K562 (cell line): Measurements from ENCODE around the gene ADARB2. TPM values are rescaled to one million over a fixed set of nuclear protein-coding genes. Genes with fewer than 3 reads are reported as not detected.

Source experiments
- ATAC-seq: fragments of 200-7000 bp; cut with Tn5 transposase; 3 replicates; pipeline ENCODE4 v1.9.1; 2020; ENCODE audit warnings: moderate library complexity
- BruUV-seq: library from RNA; stranded (reverse); fragments of 400-500 nt; replicated peaks from 2 replicates; lab custom pipeline; 2021; lab: Mats Ljungman, UMichigan
- CTCF ChIA-PET: fragments of 300-600 bp; formaldehyde crosslinking; extraction: SDS; loops from one replicate; lab custom pipeline; 2021; ENCODE audit warnings: low intra/inter-chr PET ratio; lab: Yijun Ruan, JAX
- POLR2A ChIA-PET: fragments of 300-600, 350-650 bp; sonication (Branson Sonifier 250); formaldehyde crosslinking; extraction: SDS; loops from one replicate; lab custom pipeline; 2021; ENCODE audit warnings: antibody characterized with exemption, inconsistent platforms; lab: Yijun Ruan, JAX
- DNase-seq, 4 experiments: peaks; one replicate each; pipeline versions ENCODE4 v3.0.0 to v3.0.0-alpha.2; 2011 to 2018; ENCODE audit warnings: low spot score in 3 of 4, mixed read lengths in 3 of 4; ENCODE audit errors: extremely low read depth in 1 of 4
- FAIRE-seq: peaks from 2 replicates; lab custom pipeline; 2011; peaks lifted over from hg19 to GRCh38; lab: Jason Lieb, UNC
- H2AFZ ChIP-seq: 2 replicates; pipeline ENCODE4 v1.6.0; 2011; ENCODE audit warnings: low read depth, low read length, control low read depth, inconsistent platforms
- H3K27ac ChIP-seq: fragments of 200-600 bp; 3 replicates; pipeline ENCODE4 v1.8.0; 2011; ENCODE audit warnings: low read depth, mild to moderate bottlenecking, control low read depth, inconsistent platforms, low read length, moderate library complexity, mixed read lengths; ENCODE audit errors: extremely low read depth
- H3K27me3 ChIP-seq, 2 experiments: fragments of 300-600 bp in 1 of 2; 2 replicates in 1 of 2; 3 replicates in 1 of 2; pipeline versions ENCODE4 v1.6.0 to v1.8.0; 2011; ENCODE audit warnings: inconsistent platforms in 2 of 2, low read length in 2 of 2, mild to moderate bottlenecking in 1 of 2, mixed read lengths in 1 of 2, moderate library complexity in 1 of 2; ENCODE audit not compliant: control insufficient read depth in 2 of 2, insufficient read depth in 2 of 2
- H3K36me3 ChIP-seq: fragments of 300-600 bp; 3 replicates; pipeline ENCODE4 v1.8.0; 2011; ENCODE audit warnings: mild to moderate bottlenecking, low read length, inconsistent platforms; ENCODE audit not compliant: control insufficient read depth, insufficient read depth
- H3K4me1 ChIP-seq, 2 experiments: fragments of 200-600 bp in 1 of 2; replicated peaks in 1 of 2; 2 replicates in 1 of 2; 3 replicates in 1 of 2; pipeline versions ENCODE4 v1.5.1 to v1.8.0; 2011; ENCODE audit warnings: inconsistent platforms in 2 of 2, low read length in 2 of 2, mild to moderate bottlenecking in 1 of 2, mixed read lengths in 1 of 2, moderate library complexity in 1 of 2; ENCODE audit not compliant: control insufficient read depth in 2 of 2, insufficient read depth in 2 of 2
- H3K4me2 ChIP-seq: 2 replicates; pipeline ENCODE4 v1.6.1; 2011; ENCODE audit warnings: low read length, control low read depth, inconsistent platforms, mixed read lengths; ENCODE audit not compliant: insufficient read depth
- H3K4me3 ChIP-seq: fragments of 200-600 bp; sonication (generic), shearing (Covaris generic); 2 replicates; pipeline ENCODE4 v1.5.1; 2016; ENCODE audit warnings: control low read depth, inconsistent platforms
- H3K79me2 ChIP-seq: fragments of 200-600 bp; 3 replicates; pipeline ENCODE4 v1.8.0; 2011; ENCODE audit warnings: low read length, inconsistent platforms; ENCODE audit not compliant: control insufficient read depth, insufficient read depth
- H3K9ac ChIP-seq, 2 experiments: 2 replicates each; pipeline versions ENCODE4 v1.6.0 to v1.6.1; 2011; ENCODE audit warnings: low read depth in 2 of 2, low read length in 2 of 2, control low read depth in 1 of 2, inconsistent platforms in 1 of 2, mild to moderate bottlenecking in 1 of 2, mixed read lengths in 1 of 2; ENCODE audit not compliant: insufficient read depth in 1 of 2
- H3K9me1 ChIP-seq: one replicate; pipeline ENCODE4 v1.6.0; 2011; ENCODE audit warnings: inconsistent platforms, mild to moderate bottlenecking, low read length, moderate library complexity; ENCODE audit not compliant: control insufficient read depth, insufficient read depth
- H3K9me3 ChIP-seq: replicated peaks from 2 replicates; pipeline ENCODE4 v1.5.1; 2011; ENCODE audit warnings: low read depth, low read length, inconsistent platforms; ENCODE audit not compliant: control insufficient read depth, insufficient read depth
- H4K20me1 ChIP-seq: replicated peaks from 2 replicates; pipeline ENCODE4 v1.6.1; 2011; ENCODE audit warnings: low read length, inconsistent platforms, mixed read lengths; ENCODE audit not compliant: control insufficient read depth, insufficient read depth
- CBX2 ChIP-seq: fragments of 200-600 bp; sonication (generic); IDR thresholded peaks from one replicate; pipeline ENCODE4 v1.6.1; 2012; ENCODE audit warnings: mild to moderate bottlenecking, low read length, inconsistent platforms; ENCODE audit not compliant: insufficient read depth, poor library complexity, severe bottlenecking
- FOXA3 ChIP-seq, 2 experiments: fragments of 450-650 bp in 1 of 2; sonication (generic) in 1 of 2; formaldehyde crosslinking; IDR thresholded peaks in 1 of 2; conservative IDR thresholded peaks in 1 of 2; 2 replicates each; pipeline versions ENCODE4 v1.4.0 to v1.8.0; 2020 to 2022; ENCODE audit warnings: mild to moderate bottlenecking in 2 of 2, missing genetic modification reagents in 1 of 2
- MXD1 ChIP-seq: fragments of 250-450 bp; sonication (Bioruptor Pico); IDR thresholded peaks from 2 replicates; pipeline ENCODE4 v1.8.0; 2021; ENCODE audit warnings: borderline replicate concordance, mild to moderate bottlenecking, moderate library complexity; ENCODE audit not compliant: poor library complexity, severe bottlenecking
- NR3C1 ChIP-seq: sonication (generic); formaldehyde crosslinking; IDR thresholded peaks from 2 replicates; pipeline ENCODE4 v1.8.1; 2022; ENCODE audit warnings: missing genetic modification reagents
- POLR2G ChIP-seq: fragments of 200-400 bp; formaldehyde crosslinking; IDR thresholded peaks from 2 replicates; pipeline ENCODE4 v1.6.1; 2017; ENCODE audit warnings: low read depth, mild to moderate bottlenecking, antibody characterized with exemption, low read length, moderate library complexity
- RFX1 ChIP-seq: fragments of 450-650 bp; IDR thresholded peaks from 2 replicates; pipeline ENCODE4 v1.6.1; 2016; ENCODE audit warnings: mild to moderate bottlenecking, moderate library complexity
- TCFL5 ChIP-seq: fragments of 250-450 bp; sonication (Bioruptor Pico); conservative IDR thresholded peaks from 2 replicates; pipeline ENCODE4 v1.6.1; 2021; ENCODE audit warnings: mild to moderate bottlenecking, moderate library complexity, matching md5 sums
- ZHX1 ChIP-seq: fragments of 150-350 bp; conservative IDR thresholded peaks from 2 replicates; pipeline ENCODE4 v1.6.1; 2014; ENCODE audit warnings: low read length
- ZKSCAN3 ChIP-seq: fragments of 250-450 bp; sonication (Bioruptor Pico); IDR thresholded peaks from 2 replicates; pipeline ENCODE4 v1.4.0; 2020
- ZNF124 ChIP-seq: sonication (generic); formaldehyde crosslinking; IDR thresholded peaks from 2 replicates; pipeline ENCODE4 v1.8.1; 2022; ENCODE audit warnings: missing genetic modification reagents
- ZNF79 ChIP-seq: fragments of 250-450 bp; sonication (Bioruptor Pico); IDR thresholded peaks from 2 replicates; pipeline ENCODE4 v1.4.0; 2020; ENCODE audit warnings: low read depth, mild to moderate bottlenecking, moderate library complexity
- WGBS: fragments of 100-300 bp; shearing (Covaris generic); methylation state at CpG from one replicate; pipeline ENCODE4 v1.1.6; 2016; ENCODE audit warnings: low coverage, mixed read lengths; ENCODE audit not compliant: insufficient coverage; ENCODE audit errors: missing lambda C conversion rate; 5-methylcytosine and 5-hydroxymethylcytosine counted together
- in situ Hi-C: fragments of 300-500 bp; cut with MboI; formaldehyde crosslinking; loops from 4 replicates; pipeline ENCODE4 v1.15.0; 2018; ENCODE audit warnings: inconsistent platforms, mixed read lengths
- intact Hi-C: fragments of 100-400 bp; cut with micrococcal nuclease; formaldehyde crosslinking; loops from 2 replicates; pipeline ENCODE4 v1.14.2; 2022
- polyA plus RNA-seq, 8 experiments: library from polyadenylated mRNA; depleted of rRNA in 4 of 8; stranded (reverse) in 5 of 8; unstranded in 3 of 8; fragments of >200 nt; fragmentation: Nextera tagmentation in 2 of 8; fragmentation: Illumina TruSeq in 1 of 8; extraction: Ambion mirVana in 2 of 8; extraction: Trizol in 1 of 8; gene quantifications; 2 replicates each; pipeline versions ENCODE4 v1.2.1 to v1.2.3, GENCODE V29; 2011 to 2014; ENCODE audit warnings: inconsistent platforms in 1 of 8, missing spikeins in 1 of 8
- total RNA-seq, 7 experiments: library from RNA; depleted of rRNA in 6 of 7; stranded (reverse); fragments of >200 nt in 6 of 7; fragmentation: Illumina TruSeq in 2 of 7; extraction: Trizol in 2 of 7; gene quantifications; 2 replicates each; pipeline versions ENCODE4 v1.2.1 to v1.2.3, GENCODE V29; 2011 to 2021; ENCODE audit warnings: low replicate concordance in 1 of 7

Gene ADARB2
- total and polyA plus RNA-seq, 9 of the 15 experiments (the other 6 are each of a cell fraction or from before 2014, with no cell fraction given) = not detected

GRCh38 chr10:1166828-1167275 lies 570.5 kb downstream of the ADARB2 start:
- Histone ChIP-seq H3K79me2 (0 out of 3 replicates have a peak, but pooled peaks cover 2% of the 10 kb centered on the region), H3K4me1 (peaks cover 0 to 19% of the 10 kb centered on the region in 2 experiments; a peak in 3 of 5 replicates), H3K4me3 (no peak overlapping the region), H3K9ac (no peak overlapping the region), H3K4me2 (no peak overlapping the region), H3K36me3 (peaks cover 15% of the 10 kb centered on the region), H4K20me1 (peaks cover 22% of the 10 kb centered on the region), H3K9me1 (no peaks in the 10 kb centered on the region), H3K9me3 (peaks cover 3% of the 10 kb centered on the region; the same call in 1 of the 2 replicates), H2AFZ (no peak overlapping the region), H3K27me3 (peaks cover 21 to 40% of the 10 kb centered on the region in 2 experiments; a peak in 4 of 5 replicates), H3K27ac (no peak overlapping the region)
- CTCF ChIA-PET = no interaction called here
- WGBS = 44% methylated on average over 9 of the region's 9 CpGs
- ATAC-seq (no peak), FAIRE-seq (no peak), DNase-seq (no peak)
- POLR2A ChIA-PET = interaction anchor here (0.6 kb wide), 1 partner anchor 20 kb away, joined by 3 read pairs; no protein-coding TSS in a partner anchor
- in situ Hi-C loops (no loop called here), intact Hi-C loops (no loop called here)
- BruUV-seq = no TSS peak
- 0 out of 2 replicates have a peak, but pooled peaks have one; percentile 19 for TF ChIP-seq POLR2G
- TF ChIP-seq CBX2 = no peak

GRCh38 chr10:1166101-1166827 lies 571.1 kb downstream of the ADARB2 start:
- Histone ChIP-seq H2AFZ (no peak overlapping the region), H3K27ac (no peak overlapping the region), H3K9me3 (peaks cover 3% of the 10 kb centered on the region; the same call in 1 of the 2 replicates), H3K4me3 (no peak overlapping the region), H3K36me3 (peaks cover 17% of the 10 kb centered on the region), H3K9me1 (no peaks in the 10 kb centered on the region), H3K79me2 (peaks cover 3% of the 10 kb centered on the region), H4K20me1 (peaks cover 21% of the 10 kb centered on the region), H3K4me2 (no peak overlapping the region), H3K27me3 (peaks cover 19 to 34% of the 10 kb centered on the region in 2 experiments; a peak in 3 of 5 replicates), H3K4me1 (peaks cover 0 to 19% of the 10 kb centered on the region in 2 experiments; a peak in 3 of 5 replicates), H3K9ac (no peak overlapping the region)
- in situ Hi-C loops (no loop called here), intact Hi-C loops (no loop called here)
- DNase-seq (no peak), FAIRE-seq (no peak), ATAC-seq (no peak)
- 48% methylated on average over 10 of the region's 15 CpGs for WGBS
- POLR2A ChIA-PET = interaction anchor here (0.6 to 1.3 kb wide), 2 partner anchors 11 to 20 kb away, joined by 3 read pairs; no protein-coding TSS in a partner anchor
- CTCF ChIA-PET = no interaction called here
- BruUV-seq = no TSS peak
- TF ChIP-seq NR3C1 (CRISPR knock-in tag) (no peak), RFX1 (no peak), ZHX1 (no peak), ZKSCAN3 (CRISPR knock-in tag) (no peak), FOXA3 (CRISPR knock-in tag; conservative IDR thresholded peaks at IDR 0.05 in 1 of 2, IDR thresholded peaks at IDR 0.05 in 1 of 2) (no peak), ZNF79 (CRISPR knock-in tag) (no peak), TCFL5 (no peak), ZNF124 (no peak), MXD1 (CRISPR knock-in tag) (no peak)
